Neural progenitor cell (in vitro differentiated cells): ENCODE measurements around the gene KCNC2. TPM values are rescaled to one million over a fixed set of nuclear protein-coding genes. Genes with fewer than 3 reads are reported as not detected.
A peak's percentile ranks its signal among the peaks of the same experiment; 100 is the strongest.

Experiments
- DNase-seq: peaks from one replicate; pipeline ENCODE4 v3.0.0-alpha.2; 2016; ENCODE audit warnings: low spot score
- H2AFZ ChIP-seq: fragments of 200-600 bp; sonication (generic); replicated peaks from 2 replicates; pipeline ENCODE4 v1.6.1; 2016; ENCODE audit warnings: antibody characterized with exemption
- H3F3A ChIP-seq: fragments of 200-600 bp; sonication (generic); 2 replicates; pipeline ENCODE4 v1.6.1; 2016; ENCODE audit warnings: antibody characterized with exemption, low read depth
- H3K27ac ChIP-seq: fragments of 200-600 bp; sonication (generic); 2 replicates; pipeline ENCODE4 v1.5.1; 2016; ENCODE audit warnings: mild to moderate bottlenecking
- H3K27me3 ChIP-seq: fragments of 200-600 bp; sonication (generic); 2 replicates; pipeline ENCODE4 v1.6.1; 2016; ENCODE audit warnings: mild to moderate bottlenecking, moderate library complexity
- H3K36me3 ChIP-seq: fragments of 200-600 bp; sonication (generic); 2 replicates; pipeline ENCODE4 v1.5.1; 2016
- H3K4me1 ChIP-seq: fragments of 200-600 bp; sonication (generic); 2 replicates; pipeline ENCODE4 v1.6.1; 2016; ENCODE audit warnings: mixed run types
- H3K4me2 ChIP-seq: fragments of 200-600 bp; sonication (generic); 2 replicates; pipeline ENCODE4 v1.6.1; 2016
- H3K4me3 ChIP-seq: fragments of 200-600 bp; sonication (generic); 2 replicates; pipeline ENCODE4 v1.5.1; 2016
- H3K79me2 ChIP-seq: fragments of 200-600 bp; sonication (generic); 2 replicates; pipeline ENCODE4 v1.6.1; 2016; ENCODE audit warnings: low read depth
- H3K9ac ChIP-seq: fragments of 200-600 bp; sonication (generic); 2 replicates; pipeline ENCODE4 v1.6.1; 2016
- H3K9me3 ChIP-seq: fragments of 200-600 bp; sonication (generic); 2 replicates; pipeline ENCODE4 v1.5.1; 2016; ENCODE audit warnings: low read depth
- H4K20me1 ChIP-seq: fragments of 200-600 bp; sonication (generic); 2 replicates; pipeline ENCODE4 v1.6.1; 2016; ENCODE audit warnings: low read depth
- H3K27ac Mint-ChIP-seq: 3 replicates; pipeline ENCODE4 v1.8.0; 2021; ENCODE audit warnings: mixed read lengths
- H3K27me3 Mint-ChIP-seq: 2 replicates; pipeline ENCODE4 v1.8.0; 2022; ENCODE audit warnings: low read depth, mild to moderate bottlenecking, inconsistent platforms, moderate library complexity, mixed read lengths; ENCODE audit not compliant: insufficient read depth
- H3K36me3 Mint-ChIP-seq: 3 replicates; pipeline ENCODE4 v1.8.0; 2021; ENCODE audit warnings: mixed read lengths
- H3K4me1 Mint-ChIP-seq: 3 replicates; pipeline ENCODE4 v1.8.0; 2021; ENCODE audit warnings: mixed read lengths
- H3K4me3 Mint-ChIP-seq: 3 replicates; pipeline ENCODE4 v1.8.0; 2021; ENCODE audit warnings: mild to moderate bottlenecking, moderate library complexity, mixed read lengths
- H3K9me3 Mint-ChIP-seq: 3 replicates; pipeline ENCODE4 v1.8.0; 2020; ENCODE audit warnings: mixed read lengths
- EZH2 ChIP-seq: fragments of 200-600 bp; sonication (generic); IDR thresholded peaks from 2 replicates; pipeline ENCODE4 v1.6.1; 2017; ENCODE audit warnings: antibody characterized with exemption, mild to moderate bottlenecking, moderate library complexity
- EZH2phosphoT487 ChIP-seq: fragments of 200-600 bp; sonication (generic); IDR thresholded peaks from 2 replicates; pipeline ENCODE4 v1.6.1; 2017; ENCODE audit warnings: antibody characterized with exemption
- total RNA-seq: library from RNA; depleted of rRNA; stranded (reverse); fragments of >200 nt; gene quantifications from 2 replicates; pipeline ENCODE4 v1.2.3, GENCODE V29; 2015; ENCODE audit warnings: low replicate concordance
- TF ChIP-seq, protein P1 (sequence below): fragments of 200-600 bp; sonication (generic); IDR thresholded peaks from 2 replicates; pipeline ENCODE4 v1.5.1; 2017; ENCODE audit warnings: antibody characterized with exemption, mild to moderate bottlenecking

KCNC2 gene
- total RNA-seq = not detected in 2 replicates

DNA sequence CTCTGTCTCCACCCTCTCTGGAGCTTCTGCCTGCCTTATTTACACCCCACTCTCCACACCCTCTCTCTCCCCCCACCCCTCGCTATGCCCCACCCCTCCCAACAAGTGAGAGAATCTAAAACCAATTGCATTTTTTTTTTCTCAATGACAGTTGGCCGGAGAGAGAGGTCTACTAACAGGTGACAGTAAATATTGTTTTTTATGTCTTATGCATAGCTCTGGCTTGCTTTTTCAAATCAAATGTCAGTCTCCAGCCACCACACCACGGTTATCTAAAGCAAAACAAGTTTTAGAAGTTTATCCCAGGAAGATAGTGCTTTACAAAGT is at the start of gene KCNC2:
Gene KCNC2 (minus strand): TSS at position 28 of the 327 bp plus-strand sequence.
- Histone ChIP-seq H4K20me1 (peaks cover 17% of the 10 kb centered on the region), H3K9me3 (no peaks in the 10 kb centered on the region), H3K27ac (no peak within 1 kb of the TSS), H2AFZ (peak within 1 kb of the TSS; percentile 45), H3K9ac (no peak within 1 kb of the TSS), H3K27me3 (peaks cover 75% of the 10 kb centered on the region), H3K4me3 (peak within 1 kb of the TSS; percentile 55), H3K4me1 (peaks cover 4% of the 10 kb centered on the region), H3F3A (no peaks in the 10 kb centered on the region), H3K79me2 (no peaks in the 10 kb centered on the region), H3K36me3 (no peaks in the 10 kb centered on the region), H3K4me2 (peak within 1 kb of the TSS; percentile 93)
- TF ChIP-seq, protein P1, sequence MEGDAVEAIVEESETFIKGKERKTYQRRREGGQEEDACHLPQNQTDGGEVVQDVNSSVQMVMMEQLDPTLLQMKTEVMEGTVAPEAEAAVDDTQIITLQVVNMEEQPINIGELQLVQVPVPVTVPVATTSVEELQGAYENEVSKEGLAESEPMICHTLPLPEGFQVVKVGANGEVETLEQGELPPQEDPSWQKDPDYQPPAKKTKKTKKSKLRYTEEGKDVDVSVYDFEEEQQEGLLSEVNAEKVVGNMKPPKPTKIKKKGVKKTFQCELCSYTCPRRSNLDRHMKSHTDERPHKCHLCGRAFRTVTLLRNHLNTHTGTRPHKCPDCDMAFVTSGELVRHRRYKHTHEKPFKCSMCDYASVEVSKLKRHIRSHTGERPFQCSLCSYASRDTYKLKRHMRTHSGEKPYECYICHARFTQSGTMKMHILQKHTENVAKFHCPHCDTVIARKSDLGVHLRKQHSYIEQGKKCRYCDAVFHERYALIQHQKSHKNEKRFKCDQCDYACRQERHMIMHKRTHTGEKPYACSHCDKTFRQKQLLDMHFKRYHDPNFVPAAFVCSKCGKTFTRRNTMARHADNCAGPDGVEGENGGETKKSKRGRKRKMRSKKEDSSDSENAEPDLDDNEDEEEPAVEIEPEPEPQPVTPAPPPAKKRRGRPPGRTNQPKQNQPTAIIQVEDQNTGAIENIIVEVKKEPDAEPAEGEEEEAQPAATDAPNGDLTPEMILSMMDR = no peak
- no peak for TF ChIP-seq EZH2
- Mint-ChIP-seq H3K9me3 (peaks cover 8% of the 10 kb centered on the region), H3K4me3 (peak within 1 kb of the TSS; percentile 81), H3K27ac (no peak within 1 kb of the TSS), H3K27me3 (peaks cover 32% of the 10 kb centered on the region), H3K36me3 (no peaks in the 10 kb centered on the region), H3K4me1 (peaks cover 12% of the 10 kb centered on the region)
- DNase-seq = no peak

DNA sequence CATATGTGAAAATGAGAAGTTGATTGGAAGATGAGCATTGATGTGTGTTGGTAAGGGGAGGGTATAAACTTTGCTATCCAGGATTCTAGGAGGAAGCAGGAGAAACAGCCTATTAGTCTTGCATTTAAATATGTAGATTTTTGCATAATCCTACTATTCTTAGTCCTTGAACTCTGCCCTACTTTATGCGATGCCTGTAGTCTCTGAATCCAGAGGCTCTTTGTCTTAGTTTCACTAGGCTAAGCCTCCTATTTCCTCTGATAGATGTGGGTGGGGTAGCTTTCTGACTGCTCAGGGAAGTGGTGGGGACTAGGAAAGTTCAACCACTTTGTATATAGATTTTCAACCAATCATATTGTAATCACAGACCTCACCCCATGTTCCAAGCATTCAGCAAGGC is 49.5 kb upstream of the KCNC2 start:
- Histone ChIP-seq H4K20me1 (no peaks in the 10 kb centered on the region), H3K4me3 (no peak overlapping the region), H3K27me3 (no peaks in the 10 kb centered on the region), H3K4me2 (no peak overlapping the region), H3K4me1 (peaks cover 5% of the 10 kb centered on the region), H3K9ac (no peak overlapping the region), H3K79me2 (no peaks in the 10 kb centered on the region), H3F3A (no peaks in the 10 kb centered on the region), H3K36me3 (no peaks in the 10 kb centered on the region), H3K9me3 (no peaks in the 10 kb centered on the region), H3K27ac (no peak overlapping the region), H2AFZ (no peak overlapping the region)
- Mint-ChIP-seq H3K4me3 (no peak overlapping the region), H3K4me1 (no peaks in the 10 kb centered on the region), H3K9me3 (no peaks in the 10 kb centered on the region), H3K27me3 (no peaks in the 10 kb centered on the region), H3K27ac (no peak overlapping the region), H3K36me3 (no peaks in the 10 kb centered on the region)
- peak; percentile 2 for DNase-seq
- TF ChIP-seq EZH2phosphoT487 = no peak
- TF ChIP-seq, protein P1 = no peak
- TF ChIP-seq EZH2 = no peak

DNA sequence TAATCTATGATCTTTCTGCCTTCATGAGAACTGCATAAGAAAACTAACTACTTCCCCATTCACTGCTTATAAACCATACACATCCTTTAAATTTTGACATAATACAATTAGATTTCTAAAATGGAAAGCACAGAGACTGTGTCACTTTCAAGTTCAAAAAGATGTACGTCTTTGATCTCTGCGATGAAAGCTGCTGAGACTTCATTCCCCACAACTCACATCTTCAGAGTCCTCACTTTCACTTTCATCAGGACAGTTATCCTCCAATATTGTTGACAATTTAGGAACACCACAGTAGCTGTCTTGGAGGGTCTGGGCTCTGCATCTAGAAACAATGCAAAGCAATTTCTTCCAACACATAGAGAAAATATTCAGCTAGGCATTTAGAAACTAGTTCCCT is 47.9 kb upstream of the KCNC2 start:
- no peaks in the 10 kb centered on the region for H3K9me3 ChIP-seq
- no peak overlapping the region for H3K9ac ChIP-seq
- H3K4me1 ChIP-seq = peaks cover 5% of the 10 kb centered on the region
- no peak for TF ChIP-seq EZH2
- H3K27me3 ChIP-seq = no peaks in the 10 kb centered on the region
- H3K27ac ChIP-seq = no peak overlapping the region
- H3K27me3 Mint-ChIP-seq = no peaks in the 10 kb centered on the region
- DNase-seq = no peak
- no peak overlapping the region for H3K27ac Mint-ChIP-seq
- no peaks in the 10 kb centered on the region for H3K36me3 Mint-ChIP-seq
- H2AFZ ChIP-seq = no peak overlapping the region
- no peaks in the 10 kb centered on the region for H3F3A ChIP-seq
- H3K36me3 ChIP-seq = no peaks in the 10 kb centered on the region
- H3K4me3 Mint-ChIP-seq = no peak overlapping the region
- no peaks in the 10 kb centered on the region for H3K4me1 Mint-ChIP-seq
- no peaks in the 10 kb centered on the region for H4K20me1 ChIP-seq
- H3K79me2 ChIP-seq = no peaks in the 10 kb centered on the region
- H3K4me2 ChIP-seq = no peak overlapping the region
- no peak overlapping the region for H3K4me3 ChIP-seq
- H3K9me3 Mint-ChIP-seq = no peaks in the 10 kb centered on the region

DNA sequence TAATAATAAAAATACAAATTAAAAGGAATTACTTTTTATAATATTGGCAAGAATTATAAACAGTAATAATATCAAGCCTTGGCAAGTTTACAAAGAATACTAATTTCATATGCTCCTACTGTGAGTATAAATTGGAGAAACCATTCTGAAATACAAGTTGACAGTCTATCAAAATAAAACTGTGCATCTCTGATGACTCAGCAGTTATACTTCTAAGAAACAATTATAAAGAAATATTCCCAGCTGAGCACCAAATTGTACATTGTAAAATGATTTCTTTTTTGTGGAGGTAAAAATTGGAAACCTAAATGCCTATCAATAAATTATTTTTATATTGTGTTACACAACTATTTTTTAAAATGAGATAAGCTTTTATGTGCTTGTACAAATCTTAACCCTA is 35.5 kb upstream of the KCNC2 start:
- no peak for TF ChIP-seq EZH2
- TF ChIP-seq, protein P1 = no peak
- TF ChIP-seq EZH2phosphoT487 = no peak
- Histone ChIP-seq H3K9me3 (no peaks in the 10 kb centered on the region), H3K27ac (no peak overlapping the region), H3K27me3 (no peaks in the 10 kb centered on the region), H4K20me1 (no peaks in the 10 kb centered on the region), H3K9ac (no peak overlapping the region), H3K4me3 (no peak overlapping the region), H3K79me2 (no peaks in the 10 kb centered on the region), H3F3A (no peaks in the 10 kb centered on the region), H3K4me1 (no peaks in the 10 kb centered on the region), H3K36me3 (no peaks in the 10 kb centered on the region), H2AFZ (no peak overlapping the region), H3K4me2 (no peak overlapping the region)
- H3K9me3 Mint-ChIP-seq = no peaks in the 10 kb centered on the region
- no peaks in the 10 kb centered on the region for H3K27me3 Mint-ChIP-seq
- H3K36me3 Mint-ChIP-seq = no peaks in the 10 kb centered on the region
- no peak overlapping the region for H3K27ac Mint-ChIP-seq
- H3K4me1 Mint-ChIP-seq = no peaks in the 10 kb centered on the region
- H3K4me3 Mint-ChIP-seq = no peak overlapping the region
- no peak for DNase-seq
